ENCODE measurements around the gene THSD4. TPM values are rescaled to one million over a fixed set of nuclear protein-coding genes. Genes with fewer than 3 reads are reported as not detected.
A peak's percentile ranks its signal among the peaks of the same experiment; 100 is the strongest.

Gene THSD4
- total RNA-seq, 2 experiments from 2014 or later = not detected

- Mint-ChIP-seq H3K27me3 (peaks cover under 1% of the 10 kb centered on the region), H3K27ac (no peak overlapping the region), H3K36me3 (no peaks in the 10 kb centered on the region), H3K4me3 (no peak overlapping the region), H3K4me1 (ENCODE audit: low read depth) (no peaks in the 10 kb centered on the region), H3K9me3 (no peaks in the 10 kb centered on the region)
- ChIA-PET POLR2A (interaction anchor here (0.6 kb wide), 1 partner anchor 253 kb away, joined by 4 read pairs; no protein-coding TSS in a partner anchor), CTCF (interaction anchor here (0.7 to 1.7 kb wide), 3 partner anchors 9 to 417 kb away, joined by 4 to 7 read pairs (median 4); no protein-coding TSS in a partner anchor)
- intact Hi-C loops (cut with micrococcal nuclease) = no loop called here
- DNase-seq = no peak
Measured at GRCh38 chr15:71739355-71739754, 624.1 kb downstream of the THSD4 start.

GRCh38 chr15:71742964-71743363 is 627.7 kb downstream of the THSD4 start:
- H3K27ac Mint-ChIP-seq = no peak overlapping the region
- H3K36me3 Mint-ChIP-seq = no peaks in the 10 kb centered on the region
- no peaks in the 10 kb centered on the region for H3K4me1 Mint-ChIP-seq (ENCODE audit: low read depth)
- ChIA-PET CTCF (interaction anchor here (0.8 to 4.1 kb wide), 15 partner anchors 10 to 416 kb away, joined by 3 to 55 read pairs (median 8); no protein-coding TSS in a partner anchor), POLR2A (no interaction called here)
- intact Hi-C loops (cut with micrococcal nuclease) = no loop called here
- H3K27me3 Mint-ChIP-seq = peaks cover 6% of the 10 kb centered on the region
- H3K9me3 Mint-ChIP-seq = no peaks in the 10 kb centered on the region
- DNase-seq = no peak
- H3K4me3 Mint-ChIP-seq = no peak overlapping the region

GRCh38 chr15:71743861-71744382 is 628.7 kb downstream of the THSD4 start:
- CTCF ChIA-PET = interaction anchor here (0.6 to 4.1 kb wide), 25 partner anchors 9 to 415 kb away, joined by 3 to 55 read pairs (median 5); no protein-coding TSS in a partner anchor
- intact Hi-C loops (cut with micrococcal nuclease) = loop anchor here (1.0 kb wide), 2 partner anchors 57 to 412 kb away; no protein-coding TSS in a partner anchor
- H3K9me3 Mint-ChIP-seq = no peaks in the 10 kb centered on the region
- no peaks in the 10 kb centered on the region for H3K4me1 Mint-ChIP-seq (ENCODE audit: low read depth)
- DNase-seq = peak; percentile 58
- no peak overlapping the region for H3K4me3 Mint-ChIP-seq
- H3K27me3 Mint-ChIP-seq = peaks cover 6% of the 10 kb centered on the region
- H3K36me3 Mint-ChIP-seq = no peaks in the 10 kb centered on the region
- no peak overlapping the region for H3K27ac Mint-ChIP-seq
- POLR2A ChIA-PET = no interaction called here

- intact Hi-C loops (cut with micrococcal nuclease) = no loop called here
- no peaks in the 10 kb centered on the region for H3K36me3 Mint-ChIP-seq
- ChIA-PET POLR2A (no interaction called here), CTCF (interaction anchor here (0.7 kb wide), 1 partner anchor 35 kb away, joined by 4 read pairs; no protein-coding TSS in a partner anchor)
- no peaks in the 10 kb centered on the region for H3K9me3 Mint-ChIP-seq
- no peak overlapping the region for H3K27ac Mint-ChIP-seq
- peaks cover 6% of the 10 kb centered on the region for H3K27me3 Mint-ChIP-seq
- DNase-seq = no peak
- H3K4me1 Mint-ChIP-seq (ENCODE audit: low read depth) = no peaks in the 10 kb centered on the region
- no peak overlapping the region for H3K4me3 Mint-ChIP-seq
Measured at GRCh38 chr15:71746719-71747118, 631.4 kb downstream of the THSD4 start.

- no peaks in the 10 kb centered on the region for H3K4me1 Mint-ChIP-seq (ENCODE audit: low read depth)
- H3K4me3 Mint-ChIP-seq = no peak overlapping the region
- POLR2A ChIA-PET = no interaction called here
- no peaks in the 10 kb centered on the region for H3K9me3 Mint-ChIP-seq
- no peak overlapping the region for H3K27ac Mint-ChIP-seq
- intact Hi-C loops (cut with micrococcal nuclease) = no loop called here
- no peaks in the 10 kb centered on the region for H3K36me3 Mint-ChIP-seq
- CTCF ChIA-PET = interaction anchor here (0.7 to 1.1 kb wide), 2 partner anchors 17 to 34 kb away, joined by 3 to 4 read pairs; no protein-coding TSS in a partner anchor
- peaks cover 6% of the 10 kb centered on the region for H3K27me3 Mint-ChIP-seq
- DNase-seq = no peak
Measured at GRCh38 chr15:71747128-71748083, 632.1 kb downstream of the THSD4 start.

GRCh38 chr15:71748293-71748718 is 633.0 kb downstream of the THSD4 start:
- Mint-ChIP-seq H3K36me3 (no peaks in the 10 kb centered on the region), H3K27me3 (peaks cover 6% of the 10 kb centered on the region), H3K4me3 (no peak overlapping the region), H3K27ac (no peak overlapping the region), H3K4me1 (ENCODE audit: low read depth) (no peaks in the 10 kb centered on the region), H3K9me3 (no peaks in the 10 kb centered on the region)
- ChIA-PET POLR2A (no interaction called here), CTCF (interaction anchor here (1.1 kb wide), 1 partner anchor 18 kb away, joined by 3 read pairs; no protein-coding TSS in a partner anchor)
- intact Hi-C loops (cut with micrococcal nuclease) = no loop called here
- no peak for DNase-seq

GRCh38 chr15:71749500-71749899 is 634.2 kb downstream of the THSD4 start:
- intact Hi-C loops (cut with micrococcal nuclease) = no loop called here
- peaks cover 6% of the 10 kb centered on the region for H3K27me3 Mint-ChIP-seq
- peaks cover under 1% of the 10 kb centered on the region for H3K9me3 Mint-ChIP-seq
- no peak overlapping the region for H3K4me3 Mint-ChIP-seq
- DNase-seq = no peak
- H3K27ac Mint-ChIP-seq = no peak overlapping the region
- H3K4me1 Mint-ChIP-seq (ENCODE audit: low read depth) = no peaks in the 10 kb centered on the region
- CTCF ChIA-PET = no interaction called here
- no peaks in the 10 kb centered on the region for H3K36me3 Mint-ChIP-seq
- POLR2A ChIA-PET = no interaction called here

- no peaks in the 10 kb centered on the region for H3K4me1 Mint-ChIP-seq (ENCODE audit: low read depth)
- ChIA-PET CTCF (interaction anchor here (0.8 to 3.4 kb wide), 9 partner anchors 8 to 411 kb away, joined by 3 to 14 read pairs (median 3); no protein-coding TSS in a partner anchor), POLR2A (interaction anchor here (1.5 kb wide), 1 partner anchor 29 kb away, joined by 3 read pairs; no protein-coding TSS in a partner anchor)
- H3K9me3 Mint-ChIP-seq = peaks cover 4% of the 10 kb centered on the region
- intact Hi-C loops (cut with micrococcal nuclease) = no loop called here
- DNase-seq = no peak
- H3K27me3 Mint-ChIP-seq = no peaks in the 10 kb centered on the region
- no peaks in the 10 kb centered on the region for H3K36me3 Mint-ChIP-seq
- H3K27ac Mint-ChIP-seq = no peak overlapping the region
- no peak overlapping the region for H3K4me3 Mint-ChIP-seq
Measured at GRCh38 chr15:71752128-71752527, 636.9 kb downstream of the THSD4 start.

GRCh38 chr15:71752604-71753289 is 637.5 kb downstream of the THSD4 start:
- Mint-ChIP-seq H3K9me3 (peaks cover 4% of the 10 kb centered on the region), H3K4me1 (ENCODE audit: low read depth) (no peaks in the 10 kb centered on the region), H3K4me3 (no peak overlapping the region), H3K27me3 (no peaks in the 10 kb centered on the region), H3K27ac (no peak overlapping the region), H3K36me3 (no peaks in the 10 kb centered on the region)
- intact Hi-C loops (cut with micrococcal nuclease) = no loop called here
- ChIA-PET CTCF (interaction anchor here (1.0 to 3.4 kb wide), 8 partner anchors 9 to 411 kb away, joined by 3 to 14 read pairs (median 3); no protein-coding TSS in a partner anchor), POLR2A (interaction anchor here (1.5 kb wide), 1 partner anchor 28 kb away, joined by 3 read pairs; no protein-coding TSS in a partner anchor)
- DNase-seq = peak; percentile 23

- H3K4me1 Mint-ChIP-seq (ENCODE audit: low read depth) = no peaks in the 10 kb centered on the region
- no peaks in the 10 kb centered on the region for H3K27me3 Mint-ChIP-seq
- ChIA-PET POLR2A (interaction anchor here (0.8 kb wide), 1 partner anchor 22 kb away, joined by 3 read pairs; no protein-coding TSS in a partner anchor), CTCF (interaction anchor here (1.0 to 3.4 kb wide), 7 partner anchors 8 to 410 kb away, joined by 3 to 14 read pairs (median 3); no protein-coding TSS in a partner anchor)
- H3K4me3 Mint-ChIP-seq = no peak overlapping the region
- H3K9me3 Mint-ChIP-seq = peaks cover 4% of the 10 kb centered on the region
- H3K27ac Mint-ChIP-seq = no peak overlapping the region
- intact Hi-C loops (cut with micrococcal nuclease) = no loop called here
- DNase-seq = no peak
- H3K36me3 Mint-ChIP-seq = no peaks in the 10 kb centered on the region
Measured at GRCh38 chr15:71753346-71753745, 638.1 kb downstream of the THSD4 start.

- no peaks in the 10 kb centered on the region for H3K4me1 Mint-ChIP-seq (ENCODE audit: low read depth)
- CTCF ChIA-PET = interaction anchor here (1.4 kb wide), 1 partner anchor 11 kb away, joined by 8 read pairs; no protein-coding TSS in a partner anchor
Measured at GRCh38 chr15:71754660-71755059, 639.4 kb downstream of the THSD4 start.

More at GRCh38 chr15:71754660-71755059, 639.4 kb downstream of the THSD4 start:
- no peak overlapping the region for H3K27ac Mint-ChIP-seq
- H3K36me3 Mint-ChIP-seq = no peaks in the 10 kb centered on the region
- peaks cover 4% of the 10 kb centered on the region for H3K9me3 Mint-ChIP-seq
- DNase-seq = no peak
- H3K4me3 Mint-ChIP-seq = no peak overlapping the region
- intact Hi-C loops (cut with micrococcal nuclease) = no loop called here
- POLR2A ChIA-PET = no interaction called here
- H3K27me3 Mint-ChIP-seq = no peaks in the 10 kb centered on the region

Measured in activated CD4-positive, alpha-beta memory T cell treated with anti-CD3 and anti-CD28 coated beads for 36 hours (primary cell).